GM12892 (cell line): ENCODE measurements around the gene LMX1B.

ENCODE experiments used
- POLR2A ChIP-seq: IDR thresholded peaks from 2 replicates; pipeline ENCODE4 v1.6.1; 2011; ENCODE audit warnings: low read depth, low read length, control low read depth
- POLR2AphosphoS5 ChIP-seq: IDR thresholded peaks from 2 replicates; pipeline ENCODE4 v1.6.1; 2011; ENCODE audit warnings: low read depth, low read length, control low read depth

DNA sequence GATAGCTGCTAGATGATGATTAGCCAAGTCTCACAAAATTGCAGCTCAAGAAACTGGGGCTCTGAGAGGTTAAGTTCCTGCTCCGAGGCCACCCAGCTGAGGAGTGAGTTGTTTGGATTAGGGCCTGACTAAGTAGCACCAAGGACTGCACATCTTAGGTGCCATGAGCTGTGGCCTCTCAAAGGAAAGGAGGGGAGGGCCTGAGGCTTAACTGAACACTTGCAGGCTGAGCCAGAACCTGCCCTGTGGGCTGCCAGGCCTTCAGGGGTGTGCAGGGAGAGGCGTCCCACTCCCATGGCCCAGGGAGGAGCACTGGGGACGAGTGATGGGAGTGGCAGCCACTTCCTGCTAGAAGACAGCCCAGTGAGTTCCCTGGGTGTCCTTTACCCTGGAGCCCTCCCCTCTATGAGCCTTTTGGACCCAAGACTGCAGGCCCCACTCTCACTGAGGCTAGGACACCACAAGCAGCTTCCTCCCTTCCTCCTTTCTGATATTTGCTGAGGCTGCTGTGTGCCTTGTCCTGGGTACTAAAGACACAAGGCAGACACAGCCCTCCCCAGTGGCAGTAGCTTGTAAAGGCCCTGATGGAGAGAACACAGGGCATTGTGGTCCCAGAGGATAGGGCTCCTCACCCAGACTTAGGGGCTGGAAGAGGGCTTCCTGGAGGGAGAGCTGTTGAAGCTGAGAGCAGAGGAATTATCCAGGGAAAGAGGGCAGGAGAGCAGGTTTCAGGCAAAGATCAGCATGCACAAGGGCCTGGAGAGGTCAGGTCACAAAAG is 22.1 kb downstream of the LMX1B start:
- TF ChIP-seq POLR2A = no peak
- TF ChIP-seq POLR2AphosphoS5 = no peak
